HG02943 (cell line): ENCODE results near the gene UBE2H.
"Not testable (repeated sequence)": the region's sequence is repeated elsewhere in the genome, so short reads cannot be mapped to it uniquely, and the experiment has no call there.

Source experiments
- ATAC-seq: cut with Tn5 transposase; IDR thresholded peaks from one replicate; pipeline ENCODE4 v1.9.1; 2021; ENCODE audit warnings: mild to moderate bottlenecking, low read depth, moderate library complexity; ENCODE audit not compliant: unreplicated experiment

UBE2H gene

GRCh38 chr7:129882531-129882930 lies 70.2 kb downstream of the UBE2H start:
- no peak for ATAC-seq

DNA sequence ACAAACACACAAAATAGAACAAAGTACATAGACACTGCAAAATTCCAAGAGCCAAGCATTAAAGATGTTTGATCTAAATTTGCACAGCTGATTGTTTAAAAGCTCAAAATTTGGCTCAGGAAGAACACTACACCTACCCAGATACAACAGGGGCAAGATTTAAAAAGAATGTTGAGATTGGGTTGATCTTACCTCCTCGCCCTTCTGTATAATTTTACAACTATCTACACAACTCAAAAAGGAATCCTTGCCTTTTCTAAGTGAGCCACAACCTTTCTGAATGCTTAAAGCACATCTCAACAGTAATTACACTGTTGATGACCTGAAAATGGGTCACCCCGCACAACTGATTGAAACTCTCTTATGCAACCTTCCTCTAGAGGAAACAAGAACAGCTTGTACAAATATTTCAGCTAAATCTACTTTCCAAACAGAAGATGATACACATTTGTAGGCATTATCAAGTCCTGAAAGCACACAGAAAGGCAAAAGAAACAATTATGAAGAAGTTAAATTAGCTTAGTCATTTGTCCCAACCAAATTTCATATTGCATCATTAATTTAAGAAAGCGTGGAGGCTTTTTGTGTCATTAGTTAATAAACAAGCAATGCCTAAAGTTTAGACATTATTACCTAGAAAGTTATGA lies 75.5 kb downstream of the UBE2H start:
- ATAC-seq: no peak

DNA sequence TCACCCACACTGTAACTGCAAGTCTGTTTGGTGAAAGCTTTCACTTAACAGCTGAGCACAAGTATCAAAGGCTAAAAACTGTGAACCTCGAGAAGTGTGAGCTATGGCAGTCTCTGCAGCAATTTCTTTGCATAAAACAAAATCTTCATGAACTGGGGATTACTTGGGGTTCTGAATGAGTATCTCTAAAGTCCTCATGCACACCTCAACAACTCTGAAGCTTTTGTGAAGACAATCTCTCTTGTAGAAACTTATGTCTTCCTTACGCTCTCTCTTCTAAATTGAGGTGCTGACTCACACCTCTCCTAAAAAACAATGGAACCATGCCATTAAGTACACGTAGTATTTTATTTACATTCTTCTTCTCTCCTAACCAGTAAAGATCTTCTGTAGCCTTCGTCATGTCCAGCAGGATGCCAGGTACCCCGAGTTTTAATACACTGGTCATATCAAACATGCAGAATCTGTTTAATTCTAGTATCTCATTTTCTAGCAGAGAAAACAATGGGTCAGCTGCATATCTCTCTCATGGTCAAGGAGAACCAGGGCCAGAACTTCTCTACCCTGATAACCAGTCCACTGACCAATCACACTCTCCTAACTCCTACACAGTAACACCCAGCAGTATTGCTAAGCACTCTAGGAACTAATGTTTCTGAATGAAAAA lies 76.9 kb downstream of the UBE2H start:
- no peak for ATAC-seq

DNA sequence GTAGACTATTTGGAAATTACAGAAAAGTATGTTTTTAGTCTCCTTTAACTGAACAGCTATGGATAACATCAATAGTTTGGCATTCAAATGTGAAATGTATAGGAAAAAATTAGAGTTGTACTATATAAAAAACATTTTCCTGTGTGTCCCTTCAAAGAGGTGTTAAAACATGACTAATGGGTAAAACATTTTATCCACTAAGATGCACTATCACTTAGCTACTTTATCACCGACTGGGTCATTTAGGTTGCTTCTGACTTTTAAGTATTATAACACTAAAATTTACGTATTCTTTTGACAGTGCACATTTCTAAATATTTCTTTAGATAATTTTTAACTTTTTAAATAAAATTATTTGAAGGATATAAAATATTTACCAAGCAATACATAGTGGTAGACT lies 77.6 kb downstream of the UBE2H start:
- no peak for ATAC-seq

GRCh38 chr7:129874722-129875121 lies 78.0 kb downstream of the UBE2H start:
- ATAC-seq: no peak

DNA sequence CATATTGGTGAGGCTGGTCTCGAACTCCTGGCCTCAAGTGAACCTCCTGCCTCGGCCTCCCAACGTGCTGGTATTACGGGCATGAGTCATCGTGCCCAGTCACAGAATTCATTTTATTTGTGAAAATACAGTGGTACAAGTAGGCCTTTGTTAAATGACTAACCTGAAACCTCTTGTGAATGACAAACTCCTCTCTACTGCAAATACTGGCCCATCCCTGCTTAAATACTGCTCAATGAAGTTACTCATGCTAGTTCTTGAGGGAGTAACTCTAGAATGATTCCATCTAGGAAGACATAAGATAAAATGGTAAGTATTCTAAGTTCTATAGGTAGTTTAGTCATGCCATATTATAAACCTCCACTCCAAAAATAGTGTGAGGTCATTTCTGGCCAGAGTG lies 80.7 kb downstream of the UBE2H start:
- ATAC-seq: no peak

DNA sequence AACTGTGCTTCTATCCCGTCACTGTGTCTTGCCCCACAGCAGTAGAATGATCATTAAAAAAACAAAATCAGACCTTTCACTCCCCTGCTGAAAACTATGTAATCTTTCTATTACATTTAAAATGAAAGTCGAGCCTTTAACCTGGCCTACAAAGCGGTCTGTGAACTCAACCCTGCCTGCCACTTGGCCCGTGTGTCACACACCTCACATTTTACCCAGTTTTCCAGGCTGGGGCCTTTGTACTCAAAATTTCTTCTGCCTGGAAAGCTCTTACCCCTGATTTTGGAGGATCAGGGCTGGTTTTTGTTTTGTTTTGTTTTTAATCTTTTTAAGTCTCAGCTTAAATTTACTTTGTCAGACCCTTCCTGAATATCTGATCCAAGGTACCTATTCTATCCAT lies 82.1 kb downstream of the UBE2H start:
- no peak for ATAC-seq

GRCh38 chr7:129866251-129866650 lies 86.5 kb downstream of the UBE2H start:
- ATAC-seq: no peak

GRCh38 chr7:129865925-129866201 lies 86.9 kb downstream of the UBE2H start:
- no peak for ATAC-seq

DNA sequence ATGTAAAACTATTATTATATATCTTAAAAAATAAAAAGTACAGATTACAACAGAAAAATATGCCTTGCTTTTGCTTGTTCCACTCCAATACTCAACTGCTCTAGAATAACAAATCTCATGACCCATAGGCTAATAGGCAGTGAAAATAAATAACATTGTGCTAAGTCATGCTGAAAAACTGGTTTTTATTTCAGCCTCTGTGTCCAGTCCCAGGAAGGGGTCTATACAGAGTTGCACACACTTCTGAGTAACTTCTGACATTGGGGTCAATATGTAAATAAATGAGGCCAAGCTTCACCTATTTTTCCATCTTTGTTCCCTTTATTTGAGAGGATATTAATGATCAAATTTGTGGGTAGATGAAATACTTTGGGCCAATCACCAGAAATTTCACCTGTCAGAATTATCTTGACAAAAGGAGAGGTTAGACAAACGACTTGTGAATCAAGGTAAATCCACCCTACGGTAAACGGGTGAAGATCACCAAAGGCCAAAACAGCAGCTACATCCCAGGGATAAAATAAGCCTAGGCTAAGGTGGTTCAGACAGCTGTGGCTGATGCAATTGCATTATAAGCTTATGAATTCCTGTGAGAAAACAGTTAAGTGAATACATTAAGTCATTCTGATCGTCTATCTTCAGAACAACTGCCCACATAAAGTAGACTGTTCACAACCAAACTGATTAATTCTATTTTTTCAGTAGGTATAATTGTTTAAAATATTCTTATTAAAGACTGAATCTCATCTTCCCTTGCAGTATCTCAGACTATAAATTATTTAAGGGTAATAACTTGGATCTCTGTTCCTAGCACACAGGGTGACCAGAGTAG lies 87.5 kb downstream of the UBE2H start:
- ATAC-seq: no peak

- not testable (repeated sequence) for ATAC-seq
Observed at GRCh38 chr7:129864676-129865075, 88.1 kb downstream of the UBE2H start.

DNA sequence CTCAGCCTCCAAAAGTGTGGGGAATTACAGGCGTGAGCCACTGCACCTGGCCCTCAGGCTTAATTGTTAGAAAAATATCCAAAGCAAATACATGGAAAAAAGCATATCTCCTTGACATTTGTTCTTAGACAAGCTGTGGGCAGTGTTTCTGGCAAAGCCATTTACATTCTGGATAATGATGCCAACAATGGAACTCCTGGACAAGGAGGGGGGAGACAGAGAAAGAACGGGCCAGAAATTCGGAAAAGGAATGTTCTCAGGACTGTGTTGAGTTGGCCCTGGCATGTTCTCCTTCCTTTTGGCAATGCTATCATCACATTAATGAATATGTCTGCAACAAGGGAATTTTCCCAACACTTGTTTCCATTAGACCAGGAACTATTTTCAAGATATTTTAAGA lies 88.7 kb downstream of the UBE2H start:
- no peak for ATAC-seq

DNA sequence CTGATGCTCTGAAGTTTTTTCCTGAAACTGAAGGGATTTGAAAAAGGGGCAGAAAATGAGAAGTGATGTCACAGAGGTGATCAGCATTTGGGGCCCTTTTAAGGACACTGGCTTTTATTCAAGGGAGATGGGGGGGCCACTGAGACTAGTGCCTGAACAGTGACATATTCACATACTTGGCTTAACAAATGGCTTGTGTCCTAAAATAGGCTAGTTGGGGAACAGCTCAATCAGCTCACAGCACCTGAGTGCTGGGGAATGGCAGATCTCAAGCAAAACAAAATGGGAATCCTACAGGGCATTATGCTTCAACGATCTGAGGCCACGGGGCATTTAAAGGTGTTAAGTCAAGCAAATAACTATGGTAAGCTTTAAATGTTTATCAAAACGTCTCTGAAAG lies 90.1 kb downstream of the UBE2H start:
- no peak for ATAC-seq

- not testable (repeated sequence) for ATAC-seq
Observed at GRCh38 chr7:129860784-129861183, 92.0 kb downstream of the UBE2H start.

- no peak for ATAC-seq
Observed at GRCh38 chr7:129859183-129859582, 93.6 kb downstream of the UBE2H start.

GRCh38 chr7:129858490-129858889 lies 94.3 kb downstream of the UBE2H start:
- ATAC-seq: no peak

- ATAC-seq: no peak
Observed at GRCh38 chr7:129857313-129857712, 95.4 kb downstream of the UBE2H start.

DNA sequence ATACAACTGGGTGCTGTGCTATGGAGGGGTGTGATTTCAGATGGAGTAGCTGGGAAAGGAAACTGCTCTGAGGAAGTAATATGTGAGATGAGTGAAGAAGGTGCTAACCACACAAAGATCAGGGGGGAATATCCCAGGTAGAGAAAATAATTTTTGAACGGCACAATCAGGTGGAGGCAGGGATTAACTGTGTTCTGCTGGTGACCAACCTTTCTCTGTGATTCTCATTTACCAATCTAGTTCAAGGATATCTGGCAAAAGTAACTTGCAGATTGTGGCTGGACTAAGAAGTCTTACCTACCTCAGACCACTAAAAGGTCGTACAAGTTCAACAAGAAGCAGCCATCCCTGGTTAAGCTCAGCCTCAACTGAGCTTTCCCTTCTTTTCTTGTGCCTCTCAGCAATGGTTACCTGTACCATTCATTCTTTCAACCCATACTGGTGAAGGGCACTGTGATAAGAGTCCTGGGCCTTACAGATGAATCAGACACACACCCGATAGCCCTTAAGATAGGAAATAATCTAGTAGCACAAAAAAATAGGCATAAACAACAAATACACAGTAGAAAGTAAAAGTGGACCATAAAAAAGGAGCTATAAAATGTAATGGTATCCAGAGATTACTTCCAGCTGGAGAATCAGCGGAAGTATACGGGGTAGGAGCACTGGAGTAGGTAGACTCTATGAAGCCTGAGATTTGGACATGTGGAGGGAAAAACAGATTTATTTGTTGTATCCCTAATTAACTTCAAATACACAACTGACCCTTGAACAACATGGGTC lies 96.6 kb downstream of the UBE2H start:
- ATAC-seq: no peak

DNA sequence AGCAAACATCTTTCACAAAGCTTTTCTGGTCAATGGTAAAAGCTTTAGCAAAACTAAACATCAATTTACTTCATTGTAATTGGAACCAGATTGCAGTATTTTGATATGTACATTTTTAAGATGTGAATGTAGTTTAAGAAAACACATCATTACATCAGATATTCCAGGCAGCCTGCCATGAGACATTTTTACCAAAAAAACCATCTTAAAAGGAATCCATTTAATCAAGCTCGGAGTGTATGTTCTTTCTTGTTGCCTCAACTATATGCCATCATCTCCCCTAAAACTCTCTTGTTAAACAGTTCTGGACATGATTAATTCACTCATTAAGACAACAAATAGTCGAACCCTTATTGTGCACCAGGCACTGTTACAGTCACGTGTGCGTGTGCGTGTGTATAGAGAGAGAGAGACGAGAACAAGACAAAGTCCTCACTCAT lies 97.5 kb downstream of the UBE2H start:
- ATAC-seq: no peak

GRCh38 chr7:129854401-129854800 lies 98.4 kb downstream of the UBE2H start:
- ATAC-seq: no peak

GRCh38 chr7:129853661-129854268 lies 99.0 kb downstream of the UBE2H start:
- ATAC-seq: no peak
